ENCODE results near the gene PCDHA4. TPM values are rescaled to one million over a fixed set of nuclear protein-coding genes. Genes with fewer than 3 reads are reported as not detected.
"Not testable (repeated sequence)": the region's sequence is repeated elsewhere in the genome, so short reads cannot be mapped to it uniquely, and the experiment has no call there.

The PCDHA4 gene
- polyA plus RNA-seq, 4 donors = 0.19 to 0.57 TPM; not detected in 2

DNA sequence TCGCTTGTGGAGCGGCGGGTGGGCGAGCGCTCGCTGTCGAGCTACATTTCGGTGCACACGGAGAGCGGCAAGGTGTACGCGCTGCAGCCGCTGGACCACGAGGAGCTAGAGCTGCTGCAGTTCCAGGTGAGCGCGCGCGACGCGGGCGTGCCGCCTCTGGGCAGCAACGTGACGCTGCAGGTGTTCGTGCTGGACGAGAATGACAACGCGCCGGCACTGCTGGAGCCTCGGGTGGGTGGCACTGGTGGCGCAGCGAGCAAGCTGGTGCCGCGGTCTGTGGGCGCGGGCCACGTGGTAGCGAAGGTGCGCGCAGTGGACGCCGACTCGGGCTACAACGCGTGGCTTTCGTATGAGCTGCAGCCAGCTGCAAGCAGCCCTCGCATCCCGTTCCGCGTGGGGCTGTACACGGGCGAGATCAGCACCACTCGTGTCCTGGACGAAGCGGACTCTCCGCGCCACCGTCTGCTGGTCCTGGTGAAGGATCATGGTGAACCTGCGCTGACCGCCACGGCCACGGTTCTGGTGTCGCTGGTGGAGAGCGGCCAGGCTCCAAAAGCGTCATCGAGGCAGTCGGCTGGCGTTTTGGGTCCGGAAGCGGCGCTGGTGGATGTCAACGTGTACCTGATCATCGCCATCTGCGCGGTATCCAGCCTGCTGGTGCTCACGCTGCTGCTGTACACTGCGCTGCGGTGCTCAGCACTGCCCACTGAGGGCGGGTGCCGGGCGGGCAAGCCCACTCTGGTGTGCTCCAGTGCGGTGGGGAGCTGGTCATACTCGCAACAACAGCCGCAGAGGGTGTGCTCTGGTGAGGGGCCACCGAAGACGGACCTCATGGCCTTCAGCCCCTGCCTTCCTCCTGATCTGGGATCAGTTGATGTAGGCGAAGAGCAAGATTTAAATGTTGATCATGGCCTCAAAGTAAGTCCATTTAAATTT lies 36.2 kb downstream of the PCDHA4 start:
- H3K27me3 ChIP-seq (ENCODE audit: control insufficient read depth in 3 of 3, insufficient read depth in 3 of 3, low read length in 3 of 3) = no peaks in the 10 kb centered on the region
- peaks cover 0 to 26% of the 10 kb centered on the region in 2 donors for H3K9me3 ChIP-seq (ENCODE audit: control insufficient read depth in 2 of 2, insufficient read depth in 1 of 2, low read depth in 1 of 2, low read length in 1 of 2)
- no peak overlapping the region for H3K4me3 ChIP-seq (ENCODE audit: low read depth in 1 of 3, low read length in 3 of 3)
- FAIRE-seq = no peak
- no peaks in the 10 kb centered on the region for H3K36me3 ChIP-seq (ENCODE audit: control insufficient read depth in 3 of 3, insufficient read depth in 2 of 3, low read depth in 1 of 3, low read length in 3 of 3)
- H3K4me1 ChIP-seq (ENCODE audit: control insufficient read depth in 3 of 3, insufficient read depth in 2 of 3, low read depth in 1 of 3, low read length in 2 of 3) = no peaks in the 10 kb centered on the region
- WGBS, 3 donors = 57 to 78% methylated on average over 87 of the region's 87 CpGs; no CpG with 5 or more reads in 1 of the 3 donors
- DNase-seq = no peak
- H3K27ac ChIP-seq (ENCODE audit: low read depth in 1 of 3, low read length in 2 of 3) = no peak overlapping the region

DNA sequence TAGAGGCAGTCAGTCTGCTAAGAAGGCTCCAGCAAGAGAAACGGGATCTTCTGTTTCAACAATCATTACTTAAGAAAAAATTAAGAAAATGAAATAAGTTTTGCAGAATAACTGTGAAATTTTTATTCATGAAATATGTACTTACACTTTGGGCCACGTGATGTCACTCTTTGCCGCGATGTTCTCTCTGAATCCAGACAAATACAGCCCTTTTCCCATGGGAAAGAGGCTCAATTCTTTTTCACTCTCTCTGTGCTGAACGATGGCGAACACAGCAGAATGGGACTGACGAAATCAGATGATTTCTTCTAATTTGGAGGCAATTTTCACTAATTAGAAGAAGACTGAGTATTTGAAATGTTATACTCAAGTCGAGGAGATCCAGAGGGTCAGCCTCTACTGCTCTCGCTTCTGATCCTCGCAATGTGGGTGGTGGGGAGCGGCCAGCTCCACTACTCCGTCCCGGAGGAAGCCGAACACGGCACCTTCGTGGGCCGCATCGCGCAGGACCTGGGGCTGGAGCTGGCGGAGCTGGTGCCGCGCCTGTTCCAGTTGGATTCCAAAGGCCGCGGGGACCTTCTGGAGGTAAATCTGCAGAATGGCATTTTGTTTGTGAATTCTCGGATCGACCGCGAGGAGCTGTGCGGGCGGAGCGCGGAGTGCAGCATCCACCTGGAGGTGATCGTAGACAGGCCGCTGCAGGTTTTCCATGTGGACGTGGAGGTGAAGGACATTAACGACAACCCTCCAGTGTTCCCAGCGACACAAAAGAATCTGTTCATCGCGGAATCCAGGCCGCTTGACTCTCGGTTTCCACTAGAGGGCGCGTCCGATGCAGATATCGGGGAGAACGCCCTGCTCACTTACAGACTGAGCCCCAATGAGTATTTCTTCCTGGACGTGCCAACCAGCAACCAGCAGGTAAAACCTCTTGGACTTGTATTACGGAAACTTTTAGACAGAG lies 41.6 kb downstream of the PCDHA4 start, which contains the start of gene PCDHA9:
Gene PCDHA9, plus strand, starts transcription at position 244 of the 964 bp plus-strand sequence. Its CDS starts 114 bp downstream, at position 358.
- 25 to 45% methylated on average over 37 to 46 of the region's 48 CpGs; no CpG with 5 or more reads in 1 of the 3 donors for WGBS, 3 donors
- FAIRE-seq = not testable (repeated sequence)

DNA sequence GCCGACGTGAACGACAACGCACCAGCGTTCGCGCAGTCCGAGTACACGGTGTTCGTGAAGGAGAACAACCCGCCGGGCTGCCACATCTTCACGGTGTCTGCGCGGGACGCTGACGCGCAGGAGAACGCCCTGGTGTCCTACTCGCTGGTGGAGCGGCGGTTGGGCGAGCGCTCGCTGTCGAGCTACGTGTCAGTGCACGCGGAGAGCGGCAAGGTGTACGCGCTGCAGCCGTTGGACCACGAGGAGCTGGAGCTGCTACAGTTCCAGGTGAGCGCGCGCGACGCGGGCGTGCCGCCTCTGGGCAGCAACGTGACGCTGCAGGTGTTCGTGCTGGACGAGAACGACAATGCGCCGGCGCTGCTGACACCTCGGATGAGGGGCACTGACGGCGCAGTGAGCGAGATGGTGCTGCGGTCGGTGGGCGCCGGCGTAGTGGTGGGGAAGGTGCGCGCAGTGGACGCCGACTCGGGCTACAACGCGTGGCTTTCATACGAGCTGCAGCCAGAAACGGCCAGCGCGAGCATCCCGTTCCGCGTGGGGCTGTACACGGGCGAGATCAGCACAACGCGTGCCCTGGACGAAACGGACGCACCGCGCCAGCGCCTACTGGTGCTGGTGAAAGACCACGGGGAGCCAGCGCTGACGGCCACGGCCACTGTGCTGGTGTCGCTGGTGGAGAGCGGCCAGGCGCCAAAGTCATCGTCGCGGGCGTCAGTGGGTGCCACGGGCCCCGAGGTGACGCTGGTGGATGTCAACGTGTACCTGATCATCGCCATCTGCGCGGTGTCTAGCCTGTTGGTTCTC lies 43.2 kb downstream of the PCDHA4 start:
- not testable (repeated sequence) for H3K36me3 ChIP-seq (ENCODE audit: control insufficient read depth in 3 of 3, insufficient read depth in 2 of 3, low read depth in 1 of 3, low read length in 3 of 3); H3K4me3 ChIP-seq (ENCODE audit: low read depth in 1 of 3, low read length in 3 of 3); H3K27me3 ChIP-seq (ENCODE audit: control insufficient read depth in 3 of 3, insufficient read depth in 3 of 3, low read length in 3 of 3); H3K27ac ChIP-seq (ENCODE audit: low read depth in 1 of 3, low read length in 2 of 3); FAIRE-seq; H3K4me1 ChIP-seq (ENCODE audit: control insufficient read depth in 3 of 3, insufficient read depth in 2 of 3, low read depth in 1 of 3, low read length in 2 of 3); DNase-seq
- WGBS, 3 donors = 55 to 80% methylated on average over 97 to 101 of the region's 101 CpGs; no CpG with 5 or more reads in 1 of the 3 donors
- H3K9me3 ChIP-seq (ENCODE audit: control insufficient read depth in 2 of 2, insufficient read depth in 1 of 2, low read depth in 1 of 2, low read length in 1 of 2) = peaks cover 0 to 12% of the 10 kb centered on the region in 2 donors

More for the DNA sequence above, 41.6 kb downstream of the PCDHA4 start, which contains the start of gene PCDHA9:
- H3K9me3 ChIP-seq (ENCODE audit: control insufficient read depth in 2 of 2, insufficient read depth in 1 of 2, low read depth in 1 of 2, low read length in 1 of 2) = peaks cover 0 to 13% of the 10 kb centered on the region in 2 donors
- not testable (repeated sequence) for H3K27me3 ChIP-seq (ENCODE audit: control insufficient read depth in 3 of 3, insufficient read depth in 3 of 3, low read length in 3 of 3); H3K4me3 ChIP-seq (ENCODE audit: low read depth in 1 of 3, low read length in 3 of 3); H3K27ac ChIP-seq (ENCODE audit: low read depth in 1 of 3, low read length in 2 of 3); DNase-seq; H3K4me1 ChIP-seq (ENCODE audit: control insufficient read depth in 3 of 3, insufficient read depth in 2 of 3, low read depth in 1 of 3, low read length in 2 of 3); H3K36me3 ChIP-seq (ENCODE audit: control insufficient read depth in 3 of 3, insufficient read depth in 2 of 3, low read depth in 1 of 3, low read length in 3 of 3)

DNA sequence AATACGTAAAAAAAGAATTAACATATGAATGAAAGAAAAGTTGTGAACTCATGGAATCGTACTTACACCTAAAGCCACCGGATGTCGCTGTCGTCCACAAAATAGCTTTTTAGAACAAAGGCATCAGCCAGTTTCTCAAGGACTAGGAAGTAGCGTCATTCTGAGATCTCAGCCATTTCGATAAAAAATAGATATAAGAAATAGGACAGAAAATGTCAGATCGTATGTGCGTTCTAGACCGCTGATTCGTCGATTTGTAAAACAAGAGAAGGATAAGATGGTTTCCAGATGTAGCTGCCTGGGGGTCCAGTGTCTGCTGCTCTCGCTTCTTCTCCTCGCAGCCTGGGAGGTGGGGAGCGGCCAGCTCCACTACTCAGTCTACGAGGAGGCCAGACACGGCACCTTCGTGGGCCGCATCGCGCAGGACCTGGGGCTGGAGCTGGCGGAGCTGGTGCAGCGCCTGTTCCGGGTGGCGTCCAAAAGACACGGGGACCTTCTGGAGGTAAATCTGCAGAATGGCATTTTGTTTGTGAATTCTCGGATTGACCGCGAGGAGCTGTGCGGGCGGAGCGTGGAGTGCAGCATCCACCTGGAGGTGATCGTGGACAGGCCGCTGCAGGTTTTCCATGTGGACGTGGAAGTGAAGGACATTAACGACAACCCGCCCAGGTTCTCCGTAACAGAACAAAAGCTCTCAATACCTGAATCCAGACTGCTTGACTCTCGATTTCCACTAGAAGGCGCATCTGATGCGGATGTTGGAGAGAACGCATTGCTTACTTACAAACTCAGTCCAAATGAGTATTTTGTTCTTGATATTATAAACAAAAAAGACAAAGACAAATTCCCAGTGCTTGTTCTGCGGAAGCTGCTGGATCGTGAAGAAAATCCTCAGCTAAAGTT lies 49.2 kb downstream of the PCDHA4 start, which contains the start of gene PCDHA10:
Gene PCDHA10, plus strand, starts transcription at position 126 of the 903 bp plus-strand sequence. Its CDS starts 152 bp downstream, at position 278.
- Histone ChIP-seq H3K9me3 (ENCODE audit: control insufficient read depth in 2 of 2, insufficient read depth in 1 of 2, low read depth in 1 of 2, low read length in 1 of 2) (peaks cover 0 to 7% of the 10 kb centered on the region in 2 donors), H3K4me3 (ENCODE audit: low read depth in 1 of 3, low read length in 3 of 3) (no peak within 1 kb of the TSS), H3K36me3 (ENCODE audit: control insufficient read depth in 3 of 3, insufficient read depth in 2 of 3, low read depth in 1 of 3, low read length in 3 of 3) (no peaks in the 10 kb centered on the region), H3K27ac (ENCODE audit: low read depth in 1 of 3, low read length in 2 of 3) (no peak within 1 kb of the TSS), H3K4me1 (ENCODE audit: control insufficient read depth in 3 of 3, insufficient read depth in 2 of 3, low read depth in 1 of 3, low read length in 2 of 3) (no peaks in the 10 kb centered on the region), H3K27me3 (ENCODE audit: control insufficient read depth in 3 of 3, insufficient read depth in 3 of 3, low read length in 3 of 3) (no peaks in the 10 kb centered on the region)
- WGBS, 3 donors = 29 to 53% methylated on average over 44 of the region's 44 CpGs; no CpG with 5 or more reads in 1 of the 3 donors
- FAIRE-seq (no peak), DNase-seq (no peak)

DNA sequence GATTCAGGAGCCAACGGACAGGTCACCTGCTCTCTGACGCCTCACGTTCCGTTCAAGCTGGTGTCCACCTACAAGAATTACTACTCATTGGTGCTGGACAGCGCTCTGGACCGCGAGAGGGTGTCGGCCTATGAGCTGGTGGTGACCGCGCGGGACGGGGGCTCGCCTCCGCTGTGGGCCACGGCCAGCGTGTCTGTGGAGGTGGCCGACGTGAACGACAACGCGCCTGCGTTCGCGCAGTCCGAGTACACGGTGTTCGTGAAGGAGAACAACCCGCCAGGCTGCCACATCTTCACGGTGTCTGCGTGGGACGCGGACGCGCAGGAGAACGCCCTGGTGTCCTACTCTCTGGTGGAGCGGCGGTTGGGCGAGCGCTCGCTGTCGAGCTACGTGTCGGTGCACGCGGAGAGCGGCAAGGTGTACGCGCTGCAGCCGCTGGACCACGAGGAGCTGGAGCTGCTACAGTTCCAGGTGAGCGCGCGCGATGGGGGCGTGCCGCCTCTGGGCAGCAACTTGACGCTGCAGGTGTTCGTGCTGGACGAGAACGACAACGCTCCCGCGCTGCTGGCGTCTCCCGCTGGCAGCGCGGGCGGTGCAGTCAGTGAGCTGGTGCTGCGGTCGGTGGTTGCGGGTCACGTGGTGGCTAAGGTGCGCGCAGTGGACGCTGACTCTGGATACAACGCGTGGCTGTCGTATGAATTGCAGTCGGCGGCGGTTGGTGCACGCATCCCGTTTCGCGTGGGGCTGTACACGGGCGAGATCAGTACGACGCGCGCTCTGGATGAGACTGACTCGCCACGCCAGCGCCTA lies 50.5 kb downstream of the PCDHA4 start:
- Histone ChIP-seq H3K36me3 (ENCODE audit: control insufficient read depth in 3 of 3, insufficient read depth in 2 of 3, low read depth in 1 of 3, low read length in 3 of 3) (no peaks in the 10 kb centered on the region), H3K27ac (ENCODE audit: low read depth in 1 of 3, low read length in 2 of 3) (no peak overlapping the region), H3K27me3 (ENCODE audit: control insufficient read depth in 3 of 3, insufficient read depth in 3 of 3, low read length in 3 of 3) (peaks cover 0 to under 1% (median 0%) of the 10 kb centered on the region in 3 donors), H3K9me3 (ENCODE audit: control insufficient read depth in 2 of 2, insufficient read depth in 1 of 2, low read depth in 1 of 2, low read length in 1 of 2) (peaks cover 0 to 19% of the 10 kb centered on the region in 2 donors), H3K4me1 (ENCODE audit: control insufficient read depth in 3 of 3, insufficient read depth in 2 of 3, low read depth in 1 of 3, low read length in 2 of 3) (no peaks in the 10 kb centered on the region), H3K4me3 (ENCODE audit: low read depth in 1 of 3, low read length in 3 of 3) (no peak overlapping the region)
- FAIRE-seq (no peak), DNase-seq (no peak)
- WGBS, 3 donors = 63 to 80% methylated on average over 86 to 94 of the region's 94 CpGs; no CpG with 5 or more reads in 1 of the 3 donors

DNA sequence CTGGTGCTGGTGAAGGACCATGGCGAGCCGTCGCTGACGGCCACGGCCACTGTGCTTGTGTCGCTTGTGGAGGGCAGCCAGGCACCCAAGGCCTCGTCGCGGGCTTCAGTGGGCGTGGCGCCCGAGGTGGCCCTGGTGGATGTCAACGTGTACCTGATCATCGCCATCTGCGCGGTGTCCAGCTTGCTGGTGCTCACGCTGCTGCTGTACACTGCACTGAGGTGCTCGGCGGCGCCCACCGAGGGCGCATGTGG lies 51.0 kb downstream of the PCDHA4 start:
- H3K36me3 ChIP-seq (ENCODE audit: control insufficient read depth in 3 of 3, insufficient read depth in 2 of 3, low read depth in 1 of 3, low read length in 3 of 3) = no peaks in the 10 kb centered on the region
- no peak overlapping the region for H3K27ac ChIP-seq (ENCODE audit: low read depth in 1 of 3, low read length in 2 of 3)
- DNase-seq (no peak), FAIRE-seq (no peak)
- 62 to 74% methylated on average over 10 to 22 of the region's 22 CpGs; no CpG with 5 or more reads in 1 of the 3 donors for WGBS, 3 donors
- H3K4me3 ChIP-seq (ENCODE audit: low read depth in 1 of 3, low read length in 3 of 3) = no peak overlapping the region
- H3K9me3 ChIP-seq (ENCODE audit: control insufficient read depth in 2 of 2, insufficient read depth in 1 of 2, low read depth in 1 of 2, low read length in 1 of 2) = peaks cover 0 to 24% of the 10 kb centered on the region in 2 donors
- H3K27me3 ChIP-seq (ENCODE audit: control insufficient read depth in 3 of 3, insufficient read depth in 3 of 3, low read length in 3 of 3) = peaks cover 0 to 2% (median 0%) of the 10 kb centered on the region in 3 donors
- no peaks in the 10 kb centered on the region for H3K4me1 ChIP-seq (ENCODE audit: control insufficient read depth in 3 of 3, insufficient read depth in 2 of 3, low read depth in 1 of 3, low read length in 2 of 3)

All from small intestine (tissue), 7 donors.